MM.1S (cell line): ENCODE measurements around the gene NUDT14.

Experiments used
- DNase-seq: peaks from one replicate; pipeline ENCODE4 v3.0.0-alpha.2; 2015
- H2AFZ ChIP-seq: fragments of 300-600 bp; sonication (generic); 2 replicates; pipeline ENCODE4 v1.6.0; 2016; ENCODE audit warnings: antibody characterized with exemption, low read length
- H3F3A ChIP-seq: fragments of 300-600 bp; sonication (generic); 2 replicates; pipeline ENCODE4 v1.6.1; 2016; ENCODE audit warnings: mild to moderate bottlenecking, antibody characterized with exemption, low read length, moderate library complexity, mixed read lengths; ENCODE audit not compliant: insufficient read depth
- H3K27ac ChIP-seq: fragments of 300-600 bp; sonication (generic); 2 replicates; pipeline ENCODE4 v1.5.1; 2016; ENCODE audit warnings: mild to moderate bottlenecking, low read length
- H3K27me3 ChIP-seq: fragments of 300-600 bp; sonication (generic); replicated peaks from 2 replicates; pipeline ENCODE4 v1.6.0; 2016; ENCODE audit warnings: low read length; ENCODE audit not compliant: insufficient read depth
- H3K36me3 ChIP-seq: fragments of 300-600 bp; sonication (generic); replicated peaks from 2 replicates; pipeline ENCODE4 v1.6.1; 2016; ENCODE audit warnings: mild to moderate bottlenecking, low read length, mixed read lengths; ENCODE audit not compliant: insufficient read depth
- H3K4me1 ChIP-seq: fragments of 300-600 bp; sonication (generic); 2 replicates; pipeline ENCODE4 v1.6.1; 2016; ENCODE audit warnings: low read length, mixed read lengths
- H3K4me2 ChIP-seq: fragments of 300-600 bp; sonication (generic); 2 replicates; pipeline ENCODE4 v1.6.0; 2016; ENCODE audit warnings: low read depth, low read length
- H3K4me3 ChIP-seq: fragments of 300-600 bp; sonication (generic); 2 replicates; pipeline ENCODE4 v1.5.1; 2016; ENCODE audit warnings: low read length, mixed read lengths
- H3K79me2 ChIP-seq: fragments of 300-600 bp; sonication (generic); 2 replicates; pipeline ENCODE4 v1.6.1; 2016; ENCODE audit warnings: mixed run types, low read length, mixed read lengths
- H3K9ac ChIP-seq: fragments of 300-600 bp; sonication (generic); 2 replicates; pipeline ENCODE4 v1.6.1; 2016; ENCODE audit warnings: low read length, mixed read lengths
- H3K9me2 ChIP-seq: fragments of 300-600 bp; sonication (generic); replicated peaks from 2 replicates; pipeline ENCODE4 v1.6.1; 2016; ENCODE audit warnings: mild to moderate bottlenecking, low read length, mixed read lengths; ENCODE audit not compliant: insufficient read depth
- H3K9me3 ChIP-seq: fragments of 300-600 bp; sonication (generic); replicated peaks from 2 replicates; pipeline ENCODE4 v1.6.1; 2016; ENCODE audit warnings: mild to moderate bottlenecking, low read length, mixed read lengths; ENCODE audit not compliant: insufficient read depth
- H4K20me1 ChIP-seq: fragments of 300-600 bp; sonication (generic); 2 replicates; pipeline ENCODE4 v1.6.1; 2016; ENCODE audit warnings: mild to moderate bottlenecking, low read length, moderate library complexity, mixed read lengths; ENCODE audit not compliant: insufficient read depth
- CTCF ChIP-seq: fragments of 300-600 bp; sonication (generic); IDR thresholded peaks from 2 replicates; pipeline ENCODE4 v1.5.1; 2016; ENCODE audit warnings: antibody characterized with exemption, low read length, mixed read lengths
- EZH2 ChIP-seq: fragments of 300-600 bp; sonication (generic); optimal IDR thresholded peaks from 2 replicates; pipeline ENCODE3; 2017; ENCODE audit warnings: low read depth, mild to moderate bottlenecking, antibody characterized with exemption, low read length, mixed read lengths
- EZH2phosphoT487 ChIP-seq: fragments of 300-600 bp; sonication (generic); IDR thresholded peaks from 2 replicates; pipeline ENCODE4 v1.6.1; 2018; ENCODE audit warnings: antibody characterized with exemption, low read length

NUDT14 gene

GRCh38 chr14:105192866-105193731 is 12.0 kb upstream of the NUDT14 start:
- Histone ChIP-seq H3K9me3 (no peaks in the 10 kb centered on the region), H3K27me3 (peaks cover 63% of the 10 kb centered on the region), H3K4me3 (no peak overlapping the region), H3K36me3 (no peaks in the 10 kb centered on the region), H4K20me1 (no peaks in the 10 kb centered on the region), H3K4me2 (no peak overlapping the region), H3K79me2 (no peaks in the 10 kb centered on the region), H2AFZ (no peak overlapping the region), H3K9me2 (no peaks in the 10 kb centered on the region), H3K27ac (no peak overlapping the region), H3K9ac (no peak overlapping the region), H3K4me1 (no peaks in the 10 kb centered on the region), H3F3A (no peaks in the 10 kb centered on the region)
- TF ChIP-seq EZH2phosphoT487: no peak
- no peak for TF ChIP-seq EZH2
- TF ChIP-seq CTCF: no peak
- DNase-seq: no peak

GRCh38 chr14:105187935-105188524 is 6.9 kb upstream of the NUDT14 start:
- Histone ChIP-seq H3K9me2 (no peaks in the 10 kb centered on the region), H3K27ac (no peak overlapping the region), H4K20me1 (no peaks in the 10 kb centered on the region), H3K79me2 (no peaks in the 10 kb centered on the region), H3K4me3 (no peak overlapping the region), H3K4me1 (no peaks in the 10 kb centered on the region), H3K9me3 (no peaks in the 10 kb centered on the region), H2AFZ (no peak overlapping the region), H3K9ac (no peak overlapping the region), H3K27me3 (peaks cover 39% of the 10 kb centered on the region), H3K4me2 (no peak overlapping the region), H3F3A (no peaks in the 10 kb centered on the region), H3K36me3 (no peaks in the 10 kb centered on the region)
- no peak for TF ChIP-seq EZH2
- TF ChIP-seq EZH2phosphoT487: no peak
- TF ChIP-seq CTCF: no peak
- no peak for DNase-seq

- H4K20me1 ChIP-seq: no peaks in the 10 kb centered on the region
- no peaks in the 10 kb centered on the region for H3F3A ChIP-seq
- no peaks in the 10 kb centered on the region for H3K9me3 ChIP-seq
- H3K27ac ChIP-seq: no peak overlapping the region
- H3K4me1 ChIP-seq: no peaks in the 10 kb centered on the region
- H3K27me3 ChIP-seq: peaks cover 39% of the 10 kb centered on the region
- no peaks in the 10 kb centered on the region for H3K36me3 ChIP-seq
- no peaks in the 10 kb centered on the region for H3K79me2 ChIP-seq
- TF ChIP-seq CTCF: no peak
- no peak overlapping the region for H3K4me3 ChIP-seq
- H3K9ac ChIP-seq: no peak overlapping the region
- no peaks in the 10 kb centered on the region for H3K9me2 ChIP-seq
- no peak overlapping the region for H2AFZ ChIP-seq
- no peak overlapping the region for H3K4me2 ChIP-seq
- no peak for DNase-seq
These were observed 6.0 kb upstream of the NUDT14 start for GRCh38 chr14:105187116-105187515.
